SHP77 treated with DMSO at 0.1 percent for 48 hours (cell line): ENCODE data around the gene AADACL4.

Source experiments
- DNase-seq: peaks from one replicate; lab custom pipeline; 2025; lab: John Stamatoyannopoulos, UW

AADACL4 gene

DNA sequence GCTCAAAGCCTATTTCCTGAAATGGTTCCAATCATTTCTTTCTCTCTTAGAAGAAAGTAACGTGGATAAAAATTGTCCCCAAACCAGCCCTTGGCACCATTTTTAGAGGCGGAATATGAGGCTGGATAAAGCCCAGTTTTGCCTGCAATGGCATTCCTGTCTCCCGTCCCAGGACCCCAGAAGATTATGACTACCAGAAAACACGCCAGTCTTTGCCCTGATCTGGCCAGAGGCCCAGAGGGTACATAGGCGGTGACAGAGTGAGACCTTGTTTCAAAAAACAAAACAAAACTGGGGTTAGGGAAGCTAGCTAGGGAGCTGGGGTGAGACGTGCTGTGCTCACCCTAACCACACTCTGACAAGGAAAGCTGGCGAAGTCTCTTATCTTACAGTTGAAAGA lies at the start of gene AADACL4:
Gene AADACL4, plus strand, starts transcription at position 301 of the 400 bp plus-strand sequence. CDS start 462 bp downstream, outside the sequence.
- DNase-seq = no peak

DNA sequence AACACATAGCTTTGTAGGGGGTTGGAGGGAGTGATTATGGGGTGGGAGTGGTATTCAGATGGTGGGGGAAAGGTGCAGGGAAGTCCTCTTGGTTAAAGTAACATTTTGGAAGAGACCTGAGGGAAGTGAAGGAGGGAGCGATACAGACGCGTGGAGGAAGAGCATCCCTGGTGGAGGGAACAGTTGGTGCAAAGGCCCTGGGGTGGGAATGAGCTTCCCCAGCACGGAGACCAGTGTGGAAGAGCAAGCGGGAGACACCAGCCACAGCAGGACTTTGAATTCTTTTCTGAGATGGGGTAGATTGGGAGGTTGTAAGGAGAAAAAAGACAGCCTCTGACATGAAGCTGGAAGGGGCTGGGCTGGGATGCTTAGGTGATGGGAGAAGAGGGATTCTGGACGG lies 49.4 kb upstream of the AADACL4 start:
- no peak for DNase-seq

DNA sequence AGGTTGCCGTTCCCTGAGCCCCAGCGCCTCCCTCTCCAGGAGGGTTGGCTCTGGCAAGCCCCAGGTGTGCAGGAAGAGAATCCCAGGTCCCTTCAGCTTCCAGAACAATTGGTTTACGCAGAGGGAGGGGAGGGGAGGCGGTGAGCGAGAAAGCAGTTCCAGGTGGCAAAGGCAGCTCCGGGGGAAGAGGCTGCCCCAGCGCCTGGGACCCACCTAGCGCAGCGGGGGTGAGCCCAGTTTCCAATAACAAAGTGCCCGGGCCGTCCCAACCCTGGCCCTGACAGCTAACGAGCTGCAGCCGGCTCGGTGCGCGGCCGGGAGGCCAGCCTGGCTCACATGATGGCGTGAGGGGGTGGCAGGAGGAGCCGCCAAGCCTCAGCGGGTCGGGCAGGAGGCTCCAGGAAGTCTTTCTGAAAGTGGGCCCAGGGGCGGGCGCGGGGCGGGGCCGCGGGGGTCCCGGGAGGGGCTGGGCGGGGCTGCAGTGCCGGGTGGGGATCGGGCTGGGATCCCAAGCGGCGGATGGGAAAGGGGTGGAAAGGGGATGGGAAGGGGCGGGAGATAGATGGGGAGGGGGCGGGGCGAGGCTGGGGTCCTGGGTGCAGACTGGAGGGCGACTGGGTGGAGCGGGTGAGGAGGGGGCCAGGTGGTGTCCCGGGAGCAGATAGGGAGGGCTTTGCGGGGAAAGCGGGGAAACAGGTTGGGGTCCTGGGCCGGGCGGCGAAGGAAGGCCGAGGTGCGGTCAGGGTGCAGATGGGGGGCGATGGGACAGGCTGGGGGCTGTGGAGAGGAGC lies 48.7 kb upstream of the AADACL4 start:
- no peak for DNase-seq

DNA sequence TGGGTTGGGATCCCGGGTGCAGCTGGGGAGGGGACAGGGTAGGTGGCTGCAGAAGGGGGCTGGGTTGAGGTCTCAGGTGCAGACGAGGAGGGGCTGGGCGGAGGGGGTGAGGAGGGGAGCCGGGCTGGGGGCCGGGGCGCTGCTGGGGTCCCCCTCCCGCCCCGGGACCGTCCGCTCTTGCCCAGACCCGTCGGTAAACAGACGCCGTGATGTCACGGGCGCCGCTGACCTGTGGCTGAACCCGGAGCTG lies 48.2 kb upstream of the AADACL4 start:
- no peak for DNase-seq

GRCh38 chr1:12596007-12596821 lies 47.7 kb upstream of the AADACL4 start:
- DNase-seq = no peak

DNA sequence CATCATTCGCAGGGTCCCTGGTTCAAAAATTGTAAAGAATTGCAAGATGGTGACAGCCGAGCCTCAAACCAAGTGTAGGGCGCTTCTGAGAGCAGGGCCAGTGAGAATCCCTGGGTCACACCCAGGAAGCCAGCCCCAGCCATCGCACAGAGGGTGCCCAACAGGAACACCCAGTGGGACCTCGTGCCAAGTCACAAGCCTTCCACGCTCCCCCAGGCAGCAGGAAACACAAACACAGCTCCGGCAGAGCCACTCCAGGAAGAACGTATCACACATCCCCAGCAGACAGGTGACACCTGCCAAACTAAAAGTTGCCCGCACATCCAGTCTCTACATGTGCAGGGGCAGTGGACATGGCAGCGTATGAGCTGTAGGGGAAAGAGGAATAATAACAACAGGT lies 46.1 kb upstream of the AADACL4 start:
- DNase-seq = no peak

- DNase-seq = no peak
These were observed 44.9 kb upstream of the AADACL4 start for GRCh38 chr1:12598974-12599373.

- no peak for DNase-seq
These were observed 44.2 kb upstream of the AADACL4 start for GRCh38 chr1:12599657-12600056.

DNA sequence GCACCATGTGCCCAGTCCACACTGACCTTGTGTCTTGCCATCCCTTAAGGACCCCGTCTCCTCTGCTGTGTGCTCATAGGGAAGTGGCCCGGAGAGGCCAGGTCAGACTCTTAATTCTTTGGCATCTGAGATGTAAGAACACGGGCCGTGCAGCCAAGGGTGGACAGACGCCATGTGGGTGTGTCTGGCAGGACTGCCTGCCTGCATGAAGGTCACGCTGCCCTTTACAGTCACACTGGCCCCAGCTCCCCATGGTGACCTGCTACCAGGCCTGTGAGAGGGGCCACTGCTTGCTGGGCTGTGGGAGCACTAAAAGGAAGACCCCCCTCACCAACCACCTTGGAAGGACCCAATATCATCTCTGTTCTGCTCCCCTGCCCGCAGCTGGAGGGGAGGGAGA lies 43.5 kb upstream of the AADACL4 start:
- no peak for DNase-seq

- DNase-seq = no peak
These were observed 42.8 kb upstream of the AADACL4 start for GRCh38 chr1:12600880-12601633.

- no peak for DNase-seq
These were observed 41.9 kb upstream of the AADACL4 start for GRCh38 chr1:12601700-12602658.

GRCh38 chr1:12602659-12603024 lies 41.2 kb upstream of the AADACL4 start:
- DNase-seq = no peak

DNA sequence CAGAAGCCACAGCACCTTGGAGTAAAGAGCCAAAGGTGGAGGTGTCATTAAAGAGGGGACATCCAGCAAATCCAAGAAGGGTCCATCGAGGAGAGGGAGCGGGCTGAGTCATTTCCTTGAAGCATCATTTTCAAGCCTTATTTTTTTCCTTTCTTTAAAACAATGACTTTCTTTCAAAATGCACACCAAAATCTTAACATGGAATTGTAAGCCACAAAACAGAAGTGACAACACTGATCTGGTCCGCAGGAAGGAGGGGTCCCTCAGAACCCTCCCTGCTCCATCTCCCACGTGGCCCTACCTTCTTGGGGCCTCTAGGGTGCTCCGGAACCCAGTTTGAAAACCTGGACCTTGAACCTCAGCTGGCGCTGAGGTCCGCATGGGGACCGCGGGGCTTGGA lies 40.7 kb upstream of the AADACL4 start:
- DNase-seq = no peak

GRCh38 chr1:12604114-12604874 lies 39.6 kb upstream of the AADACL4 start:
- DNase-seq = no peak

GRCh38 chr1:12604986-12605385 lies 38.9 kb upstream of the AADACL4 start:
- no peak for DNase-seq

DNA sequence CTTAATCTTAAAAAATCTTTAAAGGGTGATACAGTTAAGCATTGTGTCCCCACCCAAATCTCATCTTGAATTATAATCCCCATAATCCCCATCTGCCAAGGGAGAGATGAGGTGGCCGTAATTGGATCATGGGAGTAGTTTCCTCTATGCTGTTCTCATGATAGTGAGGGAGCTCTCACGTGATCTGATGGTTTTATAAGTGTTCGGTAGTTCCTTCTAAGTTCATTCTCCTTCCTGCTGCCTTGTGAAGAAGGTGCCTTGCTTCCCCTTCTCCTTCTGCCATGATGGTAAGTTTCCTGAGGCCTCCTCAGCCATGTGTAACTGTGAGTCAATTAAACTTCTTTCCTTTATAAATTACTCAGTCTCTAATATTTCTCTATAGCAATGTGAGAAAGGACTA lies 36.6 kb upstream of the AADACL4 start:
- DNase-seq = no peak

- DNase-seq = no peak
These were observed 35.5 kb upstream of the AADACL4 start for GRCh38 chr1:12608311-12608957.

DNA sequence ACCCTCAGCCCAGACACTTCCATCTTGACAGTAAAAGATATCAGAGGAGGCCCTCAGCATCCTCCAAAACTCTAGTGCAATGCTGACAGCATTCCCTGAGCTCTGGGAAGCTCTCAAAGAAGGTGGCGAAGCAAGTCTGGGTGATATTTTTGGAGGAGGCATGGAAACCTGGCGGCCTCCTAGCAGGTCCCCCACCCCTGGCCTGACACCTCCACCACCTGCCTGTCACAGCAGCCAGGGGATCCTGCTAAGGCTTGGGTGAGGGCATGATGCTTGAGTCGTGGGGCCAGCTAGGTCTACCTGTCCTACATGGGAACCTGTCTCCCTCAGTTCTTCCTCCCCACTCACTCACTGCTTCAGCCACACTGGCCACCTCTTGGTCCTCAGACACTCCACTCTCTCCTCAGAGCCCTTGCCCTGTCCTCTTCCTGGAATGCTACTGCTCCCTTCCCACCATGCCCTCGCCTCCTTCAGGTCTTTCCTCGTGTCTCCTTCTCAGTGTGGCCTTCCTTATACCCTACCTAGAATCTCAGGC lies 34.3 kb upstream of the AADACL4 start:
- DNase-seq = no peak

DNA sequence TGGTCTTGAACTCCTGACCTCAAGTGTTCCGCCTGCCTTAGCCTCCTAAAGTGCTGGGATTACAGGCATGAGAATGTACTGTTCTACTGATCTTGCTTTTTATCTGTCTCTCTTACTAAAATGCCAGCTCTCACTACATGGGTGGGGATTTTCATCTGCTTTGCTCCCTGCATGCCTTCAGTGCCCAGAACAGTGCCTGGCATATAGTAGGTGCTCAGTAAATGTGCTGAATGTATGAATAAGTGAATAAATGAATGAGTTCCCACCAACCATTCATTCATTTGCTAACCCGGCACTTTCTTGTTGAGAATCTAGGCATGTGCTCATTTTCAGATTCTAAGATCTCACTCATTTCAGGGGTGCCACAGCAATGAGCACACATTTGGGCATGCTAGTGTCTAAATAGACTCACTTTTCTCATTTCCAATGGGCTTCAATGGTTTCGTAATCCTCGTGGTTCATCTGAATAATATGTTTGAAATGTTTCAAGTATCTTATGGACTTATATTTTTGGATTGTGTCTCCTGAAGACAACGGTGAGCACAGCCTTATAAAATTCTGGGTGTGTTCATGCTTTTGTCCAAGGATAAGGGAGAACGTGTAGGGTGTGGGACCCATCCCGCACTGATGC lies 33.5 kb upstream of the AADACL4 start:
- DNase-seq = no peak

GRCh38 chr1:12610941-12611340 lies 32.9 kb upstream of the AADACL4 start:
- DNase-seq = no peak
